Astrocyte of the cerebellum (primary cell): ENCODE measurements around the gene KCP.

ENCODE experiments used
- DNase-seq: peaks from one replicate; pipeline ENCODE4 v3.0.0-alpha.2; 2011; ENCODE audit warnings: low read depth
- H3K4me3 ChIP-seq: 2 replicates; pipeline ENCODE4 v1.5.1; 2011; ENCODE audit warnings: mild to moderate bottlenecking, low read depth, low read length, moderate library complexity
- CTCF ChIP-seq: IDR thresholded peaks from 2 replicates; pipeline ENCODE4 v1.5.1; 2012; ENCODE audit warnings: low read length, low read depth, moderate library complexity, mild to moderate bottlenecking; ENCODE audit errors: missing control alignments
- in situ Hi-C: cut with HindIII; loops from 2 replicates; pipeline ENCODE4 v1.10.0; 2017; ENCODE audit warnings: low sequenced_read_pairs

The KCP gene

GRCh38 chr7:128876978-128877755, 33.3 kb downstream of the KCP start:
- no peak for DNase-seq
- no peak for TF ChIP-seq CTCF
- in situ Hi-C loops = no loop called here
- H3K4me3 ChIP-seq = no peak overlapping the region

GRCh38 chr7:128876586-128876977, 33.9 kb downstream of the KCP start:
- TF ChIP-seq CTCF = no peak
- DNase-seq = no peak
- no peak overlapping the region for H3K4me3 ChIP-seq
- in situ Hi-C loops = no loop called here

- in situ Hi-C loops = no loop called here
- DNase-seq = no peak
- TF ChIP-seq CTCF = no peak
- no peak overlapping the region for H3K4me3 ChIP-seq
These were observed 34.4 kb downstream of the KCP start for GRCh38 chr7:128876127-128876526.

GRCh38 chr7:128875523-128875948, 35.0 kb downstream of the KCP start:
- no peak for TF ChIP-seq CTCF
- in situ Hi-C loops = no loop called here
- no peak overlapping the region for H3K4me3 ChIP-seq
- no peak for DNase-seq

GRCh38 chr7:128874140-128875031, 36.1 kb downstream of the KCP start:
- no peak for TF ChIP-seq CTCF
- DNase-seq = no peak
- H3K4me3 ChIP-seq = no peak overlapping the region
- in situ Hi-C loops = no loop called here

GRCh38 chr7:128873234-128873633, 37.3 kb downstream of the KCP start:
- in situ Hi-C loops = no loop called here
- no peak overlapping the region for H3K4me3 ChIP-seq
- no peak for TF ChIP-seq CTCF
- no peak for DNase-seq
